ENCODE measurements around the gene CCDC167.

The CCDC167 gene

DNA sequence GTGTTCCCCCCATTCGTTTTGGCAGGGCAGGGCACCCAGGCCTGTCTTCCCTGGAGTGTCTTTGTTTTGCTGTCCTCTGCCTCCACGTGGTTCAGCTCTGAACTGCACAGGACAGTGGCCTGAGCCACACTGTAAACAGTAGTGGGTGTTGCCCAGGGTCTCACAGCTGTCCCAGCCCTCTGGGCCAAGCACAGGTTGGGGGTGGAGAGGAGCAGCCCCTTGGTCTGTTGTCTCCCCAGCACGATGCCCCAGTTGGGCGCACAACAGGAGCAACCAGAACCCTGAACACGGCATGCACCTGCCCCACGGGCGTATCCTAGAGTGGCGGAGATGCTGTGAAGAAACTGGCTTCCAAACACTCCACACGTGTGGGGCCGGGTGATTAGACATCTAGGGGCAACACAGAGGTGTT is 14.4 kb downstream of the CCDC167 start:
- DNase-seq (ENCODE audit: low read depth in 2 of 2) = no peak
- peak; percentile 18 for TF ChIP-seq CTCF (IDR thresholded peaks at IDR 0.05; ENCODE audit: low read depth, low read length)
- H3K4me3 ChIP-seq (replicated peaks in 1 of 2; ENCODE audit: low read depth in 2 of 2, low read length in 2 of 2) = no peak overlapping the region

DNA sequence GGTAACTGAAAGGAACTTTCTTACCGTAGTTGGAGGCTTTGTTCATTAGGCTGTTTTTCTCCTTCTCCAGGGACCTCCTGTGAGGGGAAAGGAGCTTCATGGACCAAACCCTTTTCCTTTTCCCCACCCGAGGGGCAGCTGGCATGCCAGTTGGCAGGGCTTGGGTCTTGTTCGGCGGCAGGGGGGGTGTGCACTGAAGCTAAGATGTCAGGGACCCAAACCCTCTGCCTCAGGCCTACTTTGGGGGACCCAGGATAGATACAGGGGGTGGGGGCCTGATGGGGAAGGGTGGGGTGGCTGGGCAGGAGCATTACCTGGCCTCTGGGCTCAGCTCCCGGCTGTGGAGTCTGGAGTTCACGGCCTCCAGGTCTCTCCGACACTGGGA is 14.9 kb downstream of the CCDC167 start:
- DNase-seq (ENCODE audit: low read depth in 2 of 2) = no peak
- TF ChIP-seq CTCF (IDR thresholded peaks at IDR 0.05; ENCODE audit: low read depth, low read length) = no peak
- H3K4me3 ChIP-seq (replicated peaks in 1 of 2; ENCODE audit: low read depth in 2 of 2, low read length in 2 of 2) = no peak overlapping the region

- H3K4me3 ChIP-seq (replicated peaks in 1 of 2; ENCODE audit: low read depth in 2 of 2, low read length in 2 of 2) = no peak overlapping the region
- peak; percentile 38 to 51 for DNase-seq (ENCODE audit: low read depth in 2 of 2)
- TF ChIP-seq CTCF (IDR thresholded peaks at IDR 0.05; ENCODE audit: low read depth, low read length) = peak; percentile 86
These were observed 15.5 kb downstream of the CCDC167 start for GRCh38 chr6:37483917-37484785.

- no peak for TF ChIP-seq CTCF (IDR thresholded peaks at IDR 0.05; ENCODE audit: low read depth, low read length)
- no peak overlapping the region for H3K4me3 ChIP-seq (replicated peaks in 1 of 2; ENCODE audit: low read depth in 2 of 2, low read length in 2 of 2)
- DNase-seq (ENCODE audit: low read depth in 2 of 2) = no peak
These were observed 16.3 kb downstream of the CCDC167 start for GRCh38 chr6:37483252-37483901.

GRCh38 chr6:37482606-37483251 is 17.0 kb downstream of the CCDC167 start:
- H3K4me3 ChIP-seq (replicated peaks in 1 of 2; ENCODE audit: low read depth in 2 of 2, low read length in 2 of 2) = no peak overlapping the region
- no peak for DNase-seq (ENCODE audit: low read depth in 2 of 2)
- no peak for TF ChIP-seq CTCF (IDR thresholded peaks at IDR 0.05; ENCODE audit: low read depth, low read length)

- no peak for TF ChIP-seq CTCF (IDR thresholded peaks at IDR 0.05; ENCODE audit: low read depth, low read length)
- H3K4me3 ChIP-seq (replicated peaks in 1 of 2; ENCODE audit: low read depth in 2 of 2, low read length in 2 of 2) = no peak overlapping the region
- DNase-seq (ENCODE audit: low read depth in 2 of 2) = no peak
These were observed 17.7 kb downstream of the CCDC167 start for GRCh38 chr6:37481711-37482605.

Measured in cardiac fibroblast (primary cell).